Upper lobe of left lung (tissue), 4 donors: Measurements from ENCODE around the gene SFSWAP.

ENCODE experiments used
- CTCF ChIP-seq, 6 experiments: fragments of 450-650 bp in 4 of 6; fragments of 200-600 bp in 2 of 6; sonication (generic) in 2 of 6; IDR thresholded peaks; one replicate each; pipeline ENCODE4 v1.5.1; 2016 to 2019; ENCODE audit warnings: antibody characterized with exemption in 6 of 6
- EP300 ChIP-seq, 4 donors: sonication (generic); formaldehyde crosslinking; IDR thresholded peaks; one replicate each; pipeline ENCODE4 v1.5.1; 2017; ENCODE audit warnings: antibody characterized with exemption in 4 of 4, control low read depth in 2 of 4
- POLR2A ChIP-seq, 4 donors: fragments of 450-650 bp; IDR thresholded peaks; one replicate each; pipeline ENCODE4 v1.5.1; 2016 to 2017; ENCODE audit warnings: antibody characterized with exemption in 4 of 4, mild to moderate bottlenecking in 2 of 4
- POLR2AphosphoS5 ChIP-seq, 2 donors: sonication (generic); formaldehyde crosslinking; IDR thresholded peaks; one replicate each; pipeline ENCODE4 v1.5.1; 2017; ENCODE audit warnings: antibody characterized with exemption in 2 of 2

- TF ChIP-seq CTCF (IDR thresholded peaks at IDR 0.05) (no peak), POLR2AphosphoS5 (IDR thresholded peaks at IDR 0.05) (no peak), POLR2A (IDR thresholded peaks at IDR 0.05) (no peak), EP300 (IDR thresholded peaks at IDR 0.05) (no peak)
Observed at GRCh38 chr12:131683266-131684014, 27.4 kb upstream of the SFSWAP start.
